ENCODE data around the gene HPF1.
A peak's percentile ranks its signal among the peaks of the same experiment; 100 is the strongest.

The HPF1 gene

DNA sequence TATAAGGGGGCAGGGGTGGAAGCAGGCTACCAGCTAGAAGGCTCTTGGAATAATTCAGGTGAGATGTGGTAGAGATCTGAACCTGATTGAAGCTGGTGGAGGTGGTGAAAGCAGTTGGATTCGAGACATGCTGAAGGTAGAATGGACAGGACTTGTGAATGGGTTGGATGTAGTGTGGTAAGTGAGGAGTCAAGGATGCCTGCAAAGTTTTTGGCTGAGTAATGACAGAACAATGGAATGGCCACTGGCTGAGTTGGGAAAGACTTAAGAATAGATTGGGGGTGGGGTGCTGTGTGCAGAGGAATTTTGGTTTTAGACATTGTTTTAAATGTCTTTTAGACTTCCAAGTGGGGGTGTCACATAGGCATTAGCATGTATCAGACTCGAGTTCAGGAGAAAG is 33.5 kb downstream of the HPF1 start:
- DNase-seq (ENCODE audit: low read depth) = no peak
- TF ChIP-seq, protein P1, sequence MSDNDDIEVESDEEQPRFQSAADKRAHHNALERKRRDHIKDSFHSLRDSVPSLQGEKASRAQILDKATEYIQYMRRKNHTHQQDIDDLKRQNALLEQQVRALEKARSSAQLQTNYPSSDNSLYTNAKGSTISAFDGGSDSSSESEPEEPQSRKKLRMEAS (IDR thresholded peaks at IDR 0.05; ENCODE audit: low read depth, low read length) = no peak
- TF ChIP-seq POLR2A (IDR thresholded peaks at IDR 0.05; ENCODE audit: extremely low read depth, insufficient read length) (no peak), MYC (IDR thresholded peaks at IDR 0.05; ENCODE audit: low read depth, low read length) (no peak)
- TF ChIP-seq, protein P2, sequence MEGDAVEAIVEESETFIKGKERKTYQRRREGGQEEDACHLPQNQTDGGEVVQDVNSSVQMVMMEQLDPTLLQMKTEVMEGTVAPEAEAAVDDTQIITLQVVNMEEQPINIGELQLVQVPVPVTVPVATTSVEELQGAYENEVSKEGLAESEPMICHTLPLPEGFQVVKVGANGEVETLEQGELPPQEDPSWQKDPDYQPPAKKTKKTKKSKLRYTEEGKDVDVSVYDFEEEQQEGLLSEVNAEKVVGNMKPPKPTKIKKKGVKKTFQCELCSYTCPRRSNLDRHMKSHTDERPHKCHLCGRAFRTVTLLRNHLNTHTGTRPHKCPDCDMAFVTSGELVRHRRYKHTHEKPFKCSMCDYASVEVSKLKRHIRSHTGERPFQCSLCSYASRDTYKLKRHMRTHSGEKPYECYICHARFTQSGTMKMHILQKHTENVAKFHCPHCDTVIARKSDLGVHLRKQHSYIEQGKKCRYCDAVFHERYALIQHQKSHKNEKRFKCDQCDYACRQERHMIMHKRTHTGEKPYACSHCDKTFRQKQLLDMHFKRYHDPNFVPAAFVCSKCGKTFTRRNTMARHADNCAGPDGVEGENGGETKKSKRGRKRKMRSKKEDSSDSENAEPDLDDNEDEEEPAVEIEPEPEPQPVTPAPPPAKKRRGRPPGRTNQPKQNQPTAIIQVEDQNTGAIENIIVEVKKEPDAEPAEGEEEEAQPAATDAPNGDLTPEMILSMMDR (IDR thresholded peaks at IDR 0.05; ENCODE audit: low read depth, low read length) = no peak
- H3K4me3 ChIP-seq (ENCODE audit: low read depth, low read length) = no peak overlapping the region

DNA sequence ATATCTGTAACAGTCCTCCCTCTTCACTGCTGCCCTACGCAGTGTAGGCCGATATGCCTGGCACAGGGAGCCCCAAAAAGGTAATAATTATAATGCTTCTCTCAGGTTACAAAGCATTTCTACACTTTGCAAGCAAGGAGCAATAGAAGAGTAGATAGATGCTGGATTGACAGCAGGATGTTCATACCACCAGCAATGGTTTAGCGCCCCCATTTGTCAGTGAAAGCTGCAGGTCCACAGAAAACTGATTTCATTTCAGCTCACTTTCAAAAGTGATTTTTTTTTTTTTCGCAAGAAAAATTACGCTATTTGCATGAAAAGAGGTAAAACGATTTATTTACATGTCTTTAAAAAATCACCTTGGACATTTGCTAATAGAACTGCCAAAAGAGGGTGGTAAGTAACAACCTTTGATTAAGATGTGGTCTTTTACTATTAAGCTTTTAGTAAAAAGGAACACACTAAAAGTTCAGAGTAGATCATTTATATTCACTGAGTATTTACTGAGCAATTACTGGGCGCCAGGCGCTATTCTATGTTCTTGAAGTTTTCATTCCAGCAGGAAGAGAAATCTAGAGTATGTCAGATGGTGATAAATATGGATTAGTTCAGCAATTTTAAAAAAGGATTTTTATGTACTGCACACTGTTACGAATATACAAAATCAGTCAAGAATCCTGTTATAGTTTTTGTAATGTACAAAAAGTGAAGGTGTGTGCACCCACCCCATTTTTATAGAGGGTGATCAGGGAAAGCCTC is 34.4 kb downstream of the HPF1 start:
- DNase-seq (ENCODE audit: low read depth) = peak; percentile 16
- TF ChIP-seq, protein P1 (IDR thresholded peaks at IDR 0.05; ENCODE audit: low read depth, low read length) = no peak
- no peak for TF ChIP-seq POLR2A (IDR thresholded peaks at IDR 0.05; ENCODE audit: extremely low read depth, insufficient read length)
- TF ChIP-seq, protein P2 (IDR thresholded peaks at IDR 0.05; ENCODE audit: low read depth, low read length) = peak; percentile 12
- TF ChIP-seq MYC (IDR thresholded peaks at IDR 0.05; ENCODE audit: low read depth, low read length) = no peak
- H3K4me3 ChIP-seq (ENCODE audit: low read depth, low read length) = no peak overlapping the region

DNA sequence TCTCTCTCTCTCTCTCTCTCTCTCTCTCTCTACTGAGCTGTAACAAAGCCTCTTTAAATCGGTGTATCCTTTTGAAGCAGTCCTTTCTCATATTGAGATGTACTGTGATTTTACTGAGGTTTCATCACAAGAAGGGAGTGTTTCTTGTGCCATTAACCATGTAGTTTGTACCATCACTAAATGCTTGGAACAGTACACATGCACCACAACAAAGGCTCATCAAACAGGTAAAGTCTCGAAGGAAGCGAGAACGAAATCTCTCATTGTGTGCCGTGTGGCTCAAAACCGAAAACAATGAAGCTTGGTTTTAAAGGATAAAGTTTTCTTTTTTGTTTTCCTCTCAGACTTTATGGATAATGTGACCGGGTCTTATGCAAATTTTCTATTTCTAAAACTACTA is 37.2 kb downstream of the HPF1 start:
- TF ChIP-seq POLR2A (IDR thresholded peaks at IDR 0.05; ENCODE audit: extremely low read depth, insufficient read length) = no peak
- no peak overlapping the region for H3K4me3 ChIP-seq (ENCODE audit: low read depth, low read length)
- DNase-seq (ENCODE audit: low read depth) = no peak

DNA sequence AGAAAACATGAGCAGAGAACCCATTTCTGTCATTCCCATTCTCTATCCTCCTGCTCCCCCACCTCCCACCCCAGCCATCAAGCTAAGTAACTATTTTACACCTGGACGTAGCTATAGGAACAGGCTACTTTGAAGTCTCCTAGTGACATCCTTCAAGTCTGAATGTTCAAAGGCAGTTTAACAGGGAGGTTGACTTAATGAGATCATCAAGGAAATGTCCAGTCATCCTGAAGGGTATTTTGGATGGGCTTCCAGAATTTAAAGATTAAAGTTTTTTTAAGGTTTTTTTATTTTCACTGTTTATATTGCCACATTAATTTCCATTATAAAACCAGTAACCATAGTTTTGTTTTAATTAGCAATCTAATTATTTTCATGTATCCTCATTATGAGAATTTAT is 41.1 kb downstream of the HPF1 start:
- no peak for DNase-seq (ENCODE audit: low read depth)
- no peak overlapping the region for H3K4me3 ChIP-seq (ENCODE audit: low read depth, low read length)

DNA sequence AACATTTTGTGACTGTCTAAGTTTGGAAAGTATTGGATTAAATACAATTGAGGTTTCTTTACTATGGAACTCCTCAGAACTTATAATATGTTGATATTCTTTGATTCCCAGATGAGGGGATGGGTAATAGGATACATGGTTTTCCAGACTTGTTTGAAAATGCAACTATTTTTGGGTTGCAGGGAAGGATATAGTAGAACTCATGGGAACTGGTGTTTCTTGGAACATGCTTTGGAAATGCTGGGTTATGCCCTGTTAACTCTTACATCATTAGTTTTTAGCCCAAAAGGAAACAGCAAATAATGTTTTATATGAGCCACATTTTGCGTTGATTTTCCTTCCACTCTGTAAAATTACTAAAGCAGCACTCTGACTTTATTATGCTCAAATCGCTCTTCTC is 41.9 kb downstream of the HPF1 start:
- no peak for DNase-seq (ENCODE audit: low read depth)
- TF ChIP-seq, protein P2 (IDR thresholded peaks at IDR 0.05; ENCODE audit: low read depth, low read length) = no peak
- TF ChIP-seq, protein P1 (IDR thresholded peaks at IDR 0.05; ENCODE audit: low read depth, low read length) = no peak
- H3K4me3 ChIP-seq (ENCODE audit: low read depth, low read length) = no peak overlapping the region

More for the DNA sequence above, 41.1 kb downstream of the HPF1 start:
- TF ChIP-seq POLR2A (IDR thresholded peaks at IDR 0.05; ENCODE audit: extremely low read depth, insufficient read length) = no peak
- TF ChIP-seq MYC (IDR thresholded peaks at IDR 0.05; ENCODE audit: low read depth, low read length) = no peak
- TF ChIP-seq, protein P2 (IDR thresholded peaks at IDR 0.05; ENCODE audit: low read depth, low read length) = no peak
- TF ChIP-seq, protein P1 (IDR thresholded peaks at IDR 0.05; ENCODE audit: low read depth, low read length) = no peak

DNA sequence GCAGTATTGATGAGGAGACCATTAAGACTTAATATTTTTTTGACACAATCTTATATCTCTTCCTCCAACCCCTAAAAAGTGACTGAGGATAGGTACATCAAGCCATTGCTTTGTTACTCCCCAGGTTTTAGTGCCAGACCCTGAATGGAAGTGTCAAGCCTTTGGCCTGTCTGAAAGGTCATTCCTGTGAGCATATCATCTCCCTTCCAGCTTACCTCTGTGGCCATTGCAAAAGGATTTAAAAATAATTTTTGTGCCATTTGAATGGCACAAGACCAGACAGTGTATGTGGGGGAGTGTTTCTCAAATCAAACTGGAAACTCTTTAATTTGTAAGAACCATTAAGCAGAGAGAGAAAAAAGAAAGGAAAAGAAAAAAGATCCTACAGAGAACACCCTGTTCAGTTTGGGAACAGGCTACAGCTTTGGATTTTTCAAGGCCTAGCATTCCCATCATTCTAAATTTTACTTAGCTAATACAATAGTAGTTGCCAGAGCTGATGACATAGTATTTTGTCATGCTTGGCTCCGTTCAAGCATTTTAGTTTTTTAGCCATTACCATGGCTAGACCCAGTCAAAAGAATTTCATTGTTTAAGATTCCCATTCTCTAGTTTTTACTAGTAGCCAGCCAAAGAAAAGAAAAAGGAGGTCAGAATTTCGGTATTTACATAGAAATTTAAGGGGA is 49.6 kb downstream of the HPF1 start:
- no peak for DNase-seq (ENCODE audit: low read depth)
- no peak for TF ChIP-seq MYC (IDR thresholded peaks at IDR 0.05; ENCODE audit: low read depth, low read length)
- TF ChIP-seq POLR2A (IDR thresholded peaks at IDR 0.05; ENCODE audit: extremely low read depth, insufficient read length) = no peak
- TF ChIP-seq, protein P1 (IDR thresholded peaks at IDR 0.05; ENCODE audit: low read depth, low read length) = no peak
- TF ChIP-seq, protein P2 (IDR thresholded peaks at IDR 0.05; ENCODE audit: low read depth, low read length) = no peak

More for the DNA sequence above, 49.6 kb downstream of the HPF1 start:
- no peak overlapping the region for H3K4me3 ChIP-seq (ENCODE audit: low read depth, low read length)

All from NB4 (cell line).